HAP-1 (cell line): ENCODE data around the gene SLC6A3.

ENCODE experiments used
- DNase-seq, 2 experiments: peaks; one replicate each; pipeline ENCODE4 v3.0.0-alpha.2; 2016 to 2020; ENCODE audit warnings: low spot score in 2 of 2
- H3K27me3 ChIP-seq: fragments of 250-450 bp; sonication (Bioruptor Pico); 2 replicates; pipeline ENCODE4 v1.5.1; 2020; ENCODE audit warnings: low read depth, mild to moderate bottlenecking, moderate library complexity
- H3K36me3 ChIP-seq: fragments of 250-450 bp; sonication (Bioruptor Pico); replicated peaks from 2 replicates; pipeline ENCODE4 v1.5.1; 2020; ENCODE audit warnings: mild to moderate bottlenecking
- H3K4me1 ChIP-seq: fragments of 250-450 bp; sonication (Bioruptor Pico); 2 replicates; pipeline ENCODE4 v1.5.1; 2020; ENCODE audit warnings: mild to moderate bottlenecking
- H3K4me3 ChIP-seq: fragments of 250-450 bp; sonication (Bioruptor Pico); 2 replicates; pipeline ENCODE4 v1.5.1; 2020; ENCODE audit warnings: mild to moderate bottlenecking, moderate library complexity
- H3K9me3 ChIP-seq: fragments of 250-450 bp; sonication (Bioruptor Pico); 2 replicates; pipeline ENCODE4 v1.5.1; 2020; ENCODE audit warnings: mild to moderate bottlenecking, moderate library complexity
- in situ Hi-C: fragments of 300-500 bp; cut with MboI; formaldehyde crosslinking; loops from 3 replicates; pipeline ENCODE4 v1.14.3; 2020; ENCODE audit warnings: low sequenced_read_pairs, inconsistent platforms, mixed read lengths

SLC6A3 gene

GRCh38 chr5:1445313-1445688 lies at the start of gene SLC6A3:
TSS of gene SLC6A3 (minus strand) at chr5:1445440. CDS start at chr5:1443197, 2,243 bp downstream.
- no peak within 1 kb of the TSS for H3K4me3 ChIP-seq

DNA sequence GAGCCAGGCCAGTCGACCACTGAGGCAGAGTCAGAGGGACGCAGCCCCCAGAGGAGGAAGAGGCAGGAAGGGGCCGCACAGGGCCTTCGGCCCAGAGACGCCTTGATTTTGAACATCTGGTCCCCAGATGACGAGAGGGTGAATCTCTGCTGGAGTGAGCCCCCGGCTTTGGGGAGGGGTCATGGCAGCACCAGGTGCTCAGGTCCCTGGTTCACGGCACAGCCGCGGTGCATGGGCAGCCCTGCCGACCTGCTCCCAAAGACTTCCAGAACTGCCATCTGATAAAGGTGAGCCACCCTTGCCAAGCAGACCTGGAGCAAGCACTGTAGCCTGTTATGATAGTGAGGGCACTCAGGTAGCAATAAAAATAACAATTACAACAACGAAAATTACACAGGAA lies 48.7 kb upstream of the SLC6A3 start:
- no peaks in the 10 kb centered on the region for H3K27me3 ChIP-seq
- no peak for DNase-seq
- no peaks in the 10 kb centered on the region for H3K9me3 ChIP-seq
- H3K36me3 ChIP-seq: peaks cover 61% of the 10 kb centered on the region
- no peak overlapping the region for H3K4me3 ChIP-seq
- in situ Hi-C loops: no loop called here
- H3K4me1 ChIP-seq: no peaks in the 10 kb centered on the region

More at GRCh38 chr5:1445313-1445688, at the start of gene SLC6A3:
- Histone ChIP-seq H3K9me3 (no peaks in the 10 kb centered on the region), H3K36me3 (no peaks in the 10 kb centered on the region), H3K27me3 (peaks cover under 1% of the 10 kb centered on the region; the same call in 1 of the 2 replicates), H3K4me1 (no peaks in the 10 kb centered on the region)
- DNase-seq: no peak
- in situ Hi-C loops: no loop called here

DNA sequence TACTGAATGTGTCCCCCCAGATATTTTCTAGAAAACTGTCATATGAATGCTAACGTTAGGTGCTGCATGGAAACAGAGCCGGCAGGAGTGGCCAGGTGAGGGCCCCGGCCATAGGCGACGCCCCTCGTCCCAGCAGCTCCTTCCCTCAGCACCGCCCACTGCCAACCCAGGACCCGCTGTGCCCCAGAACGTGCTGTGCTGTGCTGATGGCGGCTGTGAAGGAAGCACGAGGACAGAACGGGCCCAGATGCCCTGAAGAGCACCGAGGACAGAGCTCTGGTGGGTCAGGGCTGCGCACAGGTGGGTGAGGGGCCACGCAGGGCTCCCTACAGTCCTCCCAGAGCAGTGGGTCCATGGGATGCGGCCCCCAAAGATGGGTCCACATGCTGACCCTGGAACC lies 48.2 kb upstream of the SLC6A3 start:
- Histone ChIP-seq H3K4me3 (no peak overlapping the region), H3K4me1 (no peaks in the 10 kb centered on the region), H3K9me3 (no peaks in the 10 kb centered on the region), H3K27me3 (no peaks in the 10 kb centered on the region), H3K36me3 (peaks cover 64% of the 10 kb centered on the region)
- DNase-seq: no peak
- in situ Hi-C loops: no loop called here

DNA sequence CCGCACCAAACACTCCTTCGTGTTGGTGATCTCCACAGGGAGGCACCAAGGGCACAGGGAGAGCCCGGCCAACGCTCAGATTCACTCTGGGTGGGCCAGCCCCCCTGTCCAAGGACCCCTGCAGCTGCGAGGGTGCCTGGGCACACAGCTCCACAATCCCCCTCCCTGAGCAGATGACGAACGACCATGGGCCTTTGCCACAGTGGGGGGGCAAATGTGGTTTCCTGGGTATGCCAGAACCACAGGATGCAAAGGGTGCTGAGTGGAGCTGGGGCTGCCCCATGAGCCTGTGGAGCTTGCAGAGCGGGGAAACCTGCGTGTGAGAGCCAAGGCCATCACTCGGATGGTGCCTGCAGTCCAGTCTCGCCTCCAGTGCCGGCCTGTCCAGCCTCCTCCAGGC lies 47.5 kb upstream of the SLC6A3 start:
- no peak for DNase-seq
- Histone ChIP-seq H3K4me1 (no peaks in the 10 kb centered on the region), H3K9me3 (no peaks in the 10 kb centered on the region), H3K36me3 (peaks cover 64% of the 10 kb centered on the region), H3K27me3 (no peaks in the 10 kb centered on the region), H3K4me3 (no peak overlapping the region)
- in situ Hi-C loops: no loop called here

GRCh38 chr5:1490376-1490775 lies 45.1 kb upstream of the SLC6A3 start:
- peaks cover 71% of the 10 kb centered on the region for H3K36me3 ChIP-seq
- no peaks in the 10 kb centered on the region for H3K4me1 ChIP-seq
- H3K27me3 ChIP-seq: no peaks in the 10 kb centered on the region
- in situ Hi-C loops: no loop called here
- no peak for DNase-seq
- H3K9me3 ChIP-seq: no peaks in the 10 kb centered on the region
- H3K4me3 ChIP-seq: no peak overlapping the region

DNA sequence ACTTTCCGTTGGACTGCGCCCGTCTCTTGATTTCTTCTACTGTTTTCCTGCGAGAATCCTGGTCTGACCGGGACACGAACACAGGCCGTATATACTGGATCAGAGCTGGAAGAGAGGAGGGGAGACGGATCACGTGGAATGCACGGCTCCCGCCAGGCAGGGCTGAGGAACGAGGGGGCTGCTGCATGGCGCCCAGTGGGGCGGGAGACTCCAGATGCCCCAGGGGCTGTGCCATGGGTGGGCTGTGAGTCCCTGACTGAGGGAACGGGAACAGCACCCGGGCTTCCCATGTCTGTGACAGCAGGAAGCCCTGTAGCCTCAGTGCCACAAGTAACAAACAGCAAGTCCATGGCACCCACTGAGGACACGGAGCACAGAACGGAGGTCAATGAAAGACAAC lies 44.5 kb upstream of the SLC6A3 start:
- DNase-seq: no peak
- Histone ChIP-seq H3K27me3 (no peaks in the 10 kb centered on the region), H3K36me3 (peaks cover 72% of the 10 kb centered on the region), H3K9me3 (no peaks in the 10 kb centered on the region), H3K4me3 (no peak overlapping the region), H3K4me1 (no peaks in the 10 kb centered on the region)
- in situ Hi-C loops: no loop called here

GRCh38 chr5:1488882-1489680 lies 43.8 kb upstream of the SLC6A3 start:
- no peaks in the 10 kb centered on the region for H3K4me1 ChIP-seq
- peaks cover 65% of the 10 kb centered on the region for H3K36me3 ChIP-seq
- in situ Hi-C loops: no loop called here
- no peak for DNase-seq
- H3K4me3 ChIP-seq: no peak overlapping the region
- H3K27me3 ChIP-seq: no peaks in the 10 kb centered on the region
- no peaks in the 10 kb centered on the region for H3K9me3 ChIP-seq

DNA sequence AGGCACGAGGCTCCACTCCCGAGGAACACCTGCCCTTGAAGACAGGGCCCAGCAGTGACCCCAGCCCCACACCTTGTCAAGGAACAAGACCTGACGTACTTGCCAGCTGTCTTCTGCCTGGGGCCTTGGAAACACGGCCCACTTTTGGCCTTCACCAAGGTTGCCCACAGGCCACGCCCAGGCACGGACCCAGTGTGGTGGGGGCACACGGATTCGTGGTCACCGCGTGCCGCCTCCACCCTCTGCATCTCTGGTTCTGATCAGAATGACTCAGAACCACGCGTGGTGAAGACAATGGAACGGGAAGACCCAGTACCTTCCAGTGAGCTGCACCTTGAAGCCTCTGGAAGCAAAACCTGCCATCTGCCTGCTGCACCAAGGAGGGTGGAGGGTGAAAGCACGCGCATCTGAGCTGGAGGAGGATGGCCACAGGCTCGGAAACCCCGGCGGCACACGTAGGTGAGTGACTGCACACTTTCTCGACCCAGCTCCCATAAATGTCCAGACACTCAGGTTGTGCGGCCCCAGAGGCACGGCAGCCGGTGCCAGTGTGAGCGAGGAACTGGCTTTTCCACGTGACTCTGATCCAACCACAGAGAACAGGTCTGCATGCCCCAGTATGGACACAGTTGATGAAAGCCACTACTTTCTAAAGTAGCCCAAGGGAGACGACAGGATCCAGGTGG lies 42.0 kb upstream of the SLC6A3 start:
- in situ Hi-C loops: no loop called here
- Histone ChIP-seq H3K27me3 (no peaks in the 10 kb centered on the region), H3K9me3 (no peaks in the 10 kb centered on the region), H3K4me3 (no peak overlapping the region), H3K36me3 (peaks cover 56% of the 10 kb centered on the region), H3K4me1 (no peaks in the 10 kb centered on the region)
- DNase-seq: no peak

DNA sequence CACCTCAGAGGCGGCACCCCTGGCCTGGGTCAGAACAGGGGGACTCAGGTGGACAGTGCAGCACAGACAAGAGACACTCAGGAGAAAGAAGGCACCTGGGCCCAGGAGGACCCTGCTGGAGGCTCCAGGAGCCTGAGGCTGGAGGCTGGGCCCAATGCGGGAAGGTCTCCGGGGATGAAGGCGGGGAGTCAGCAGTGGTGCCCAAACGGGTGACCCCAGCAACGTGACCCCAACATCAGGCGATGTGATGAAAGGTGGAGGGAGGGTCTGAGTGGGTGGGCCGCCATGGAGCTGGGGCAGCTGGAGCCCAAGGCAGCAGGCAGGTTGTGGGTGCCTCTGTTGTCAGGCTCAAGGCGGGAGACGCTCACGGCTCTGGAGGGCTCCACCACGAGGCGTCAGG lies 41.0 kb upstream of the SLC6A3 start:
- DNase-seq: no peak
- Histone ChIP-seq H3K9me3 (no peaks in the 10 kb centered on the region), H3K36me3 (peaks cover 51% of the 10 kb centered on the region), H3K4me3 (no peak overlapping the region), H3K4me1 (no peaks in the 10 kb centered on the region), H3K27me3 (no peaks in the 10 kb centered on the region)
- in situ Hi-C loops: no loop called here

DNA sequence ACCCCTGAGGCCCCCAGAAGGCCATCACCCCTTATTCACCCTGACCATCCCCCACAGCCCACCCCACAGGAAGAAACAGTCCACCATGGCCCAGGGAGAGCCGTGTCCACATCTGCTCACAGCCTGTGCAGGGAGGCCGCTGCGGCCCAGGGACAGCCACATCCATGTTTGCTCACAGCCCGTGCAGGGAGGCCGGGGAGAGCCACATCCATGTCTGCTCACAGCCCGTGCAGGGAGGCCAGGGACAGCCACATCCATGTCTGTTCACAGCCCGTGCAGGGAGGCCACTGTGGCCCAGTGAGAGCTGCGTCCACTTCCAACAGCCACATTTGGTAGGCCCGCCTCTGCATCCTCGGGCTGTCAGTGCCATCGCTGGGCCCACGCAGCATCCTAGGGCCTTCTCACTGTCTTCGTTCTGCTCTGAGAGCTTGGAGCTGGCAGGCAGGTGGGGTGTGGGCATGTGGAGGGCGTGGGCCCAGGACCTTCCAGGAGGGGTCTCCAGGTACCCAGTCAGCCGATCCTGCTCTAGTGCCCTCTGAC lies 40.4 kb upstream of the SLC6A3 start:
- Histone ChIP-seq H3K27me3 (no peaks in the 10 kb centered on the region), H3K36me3 (peaks cover 46% of the 10 kb centered on the region), H3K4me1 (no peaks in the 10 kb centered on the region), H3K9me3 (no peaks in the 10 kb centered on the region), H3K4me3 (no peak overlapping the region)
- in situ Hi-C loops: no loop called here
- DNase-seq: no peak

GRCh38 chr5:1484730-1485578 lies 39.7 kb upstream of the SLC6A3 start:
- H3K27me3 ChIP-seq: no peaks in the 10 kb centered on the region
- H3K4me3 ChIP-seq: no peak overlapping the region
- no peak for DNase-seq
- peaks cover 40% of the 10 kb centered on the region for H3K36me3 ChIP-seq
- H3K9me3 ChIP-seq: no peaks in the 10 kb centered on the region
- H3K4me1 ChIP-seq: no peaks in the 10 kb centered on the region
- in situ Hi-C loops: no loop called here

GRCh38 chr5:1483856-1484729 lies 38.9 kb upstream of the SLC6A3 start:
- H3K9me3 ChIP-seq: no peaks in the 10 kb centered on the region
- H3K4me3 ChIP-seq: no peak overlapping the region
- no peak for DNase-seq
- H3K4me1 ChIP-seq: no peaks in the 10 kb centered on the region
- in situ Hi-C loops: no loop called here
- peaks cover 43% of the 10 kb centered on the region for H3K36me3 ChIP-seq
- no peaks in the 10 kb centered on the region for H3K27me3 ChIP-seq

DNA sequence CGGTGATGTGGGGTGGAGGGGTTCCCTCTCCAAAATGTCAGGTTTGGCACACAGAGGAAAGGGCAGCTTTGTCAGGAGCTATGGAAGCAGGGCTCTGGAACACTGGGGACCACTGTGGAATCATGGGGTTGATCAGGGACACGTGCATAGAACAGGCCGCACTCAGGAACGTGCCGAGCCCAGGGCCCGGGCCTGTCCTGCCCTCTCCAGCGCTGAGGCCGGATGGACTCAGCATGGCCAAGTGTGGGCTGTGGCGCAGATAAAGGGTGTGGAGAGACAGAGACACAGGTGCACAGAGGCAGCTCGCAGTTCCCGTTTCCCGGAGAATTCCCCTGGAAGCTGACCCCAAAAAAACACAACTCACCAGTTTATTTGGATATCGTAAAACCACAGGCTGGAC lies 37.8 kb upstream of the SLC6A3 start:
- H3K4me1 ChIP-seq: no peaks in the 10 kb centered on the region
- no peaks in the 10 kb centered on the region for H3K9me3 ChIP-seq
- in situ Hi-C loops: no loop called here
- H3K36me3 ChIP-seq: peaks cover 38% of the 10 kb centered on the region
- no peaks in the 10 kb centered on the region for H3K27me3 ChIP-seq
- no peak overlapping the region for H3K4me3 ChIP-seq
- no peak for DNase-seq
